Eye (tissue), 1 donor: ENCODE measurements around the gene TPRG1L.

Experiments used
- DNase-seq: peaks from one replicate; pipeline ENCODE4 v3.0.0-alpha.2; 2015

Gene TPRG1L

DNA sequence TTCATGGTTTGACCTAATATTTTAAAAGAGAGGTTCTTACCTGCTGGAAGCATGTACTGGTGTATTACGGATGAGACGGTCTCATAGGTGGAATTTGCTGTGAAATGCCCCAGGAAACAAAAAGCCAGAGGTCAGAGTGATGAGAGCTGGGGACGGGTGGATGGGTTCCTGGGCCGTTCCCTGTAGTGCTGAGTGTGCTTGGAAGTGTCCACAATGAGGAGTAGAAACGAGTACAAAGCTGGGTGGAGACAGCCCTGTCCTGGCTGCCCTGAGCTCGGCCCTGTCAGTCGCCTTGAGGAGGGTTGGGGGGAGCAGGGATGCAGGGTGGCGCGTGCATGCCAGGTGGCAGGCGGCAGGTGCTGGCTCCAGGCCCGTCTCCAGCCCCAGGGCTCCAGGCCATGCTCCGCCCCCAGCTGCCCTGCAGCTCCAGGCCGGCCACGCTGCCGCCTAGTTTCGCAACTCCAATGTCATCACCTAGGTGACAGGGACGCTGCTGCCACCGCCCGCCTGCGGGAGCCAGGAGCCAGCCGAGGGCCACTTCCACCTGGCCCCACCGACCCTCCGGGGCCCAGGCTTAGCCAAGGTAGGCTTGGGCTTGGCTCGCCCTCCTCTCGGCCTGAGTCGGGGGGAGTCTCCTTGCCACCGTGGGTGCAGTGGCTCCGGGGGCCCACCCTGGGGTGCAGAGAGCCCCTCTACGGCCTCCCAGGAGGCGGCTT lies 43.9 kb downstream of the TPRG1L start:
- DNase-seq: peak; percentile 80

DNA sequence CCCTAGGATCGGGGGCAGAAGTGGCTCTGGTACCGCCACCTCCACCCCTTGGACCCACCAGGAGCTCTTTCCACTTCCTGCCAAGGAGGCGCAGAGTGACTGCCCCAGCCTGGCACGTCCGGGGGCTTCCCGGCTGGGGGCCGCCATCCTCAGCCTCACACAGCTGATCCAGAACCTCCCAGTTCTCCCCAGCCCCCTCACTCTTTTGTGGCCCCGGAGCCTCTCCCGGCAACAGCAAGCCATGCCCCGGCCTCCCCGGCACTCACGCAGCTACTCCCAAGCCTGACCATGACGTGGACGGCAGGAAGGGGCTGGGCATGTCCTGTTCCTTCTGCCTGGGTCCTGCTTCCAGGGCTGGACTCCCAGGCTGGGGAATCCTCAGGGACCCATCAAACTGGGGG lies 44.6 kb downstream of the TPRG1L start:
- DNase-seq: no peak

DNA sequence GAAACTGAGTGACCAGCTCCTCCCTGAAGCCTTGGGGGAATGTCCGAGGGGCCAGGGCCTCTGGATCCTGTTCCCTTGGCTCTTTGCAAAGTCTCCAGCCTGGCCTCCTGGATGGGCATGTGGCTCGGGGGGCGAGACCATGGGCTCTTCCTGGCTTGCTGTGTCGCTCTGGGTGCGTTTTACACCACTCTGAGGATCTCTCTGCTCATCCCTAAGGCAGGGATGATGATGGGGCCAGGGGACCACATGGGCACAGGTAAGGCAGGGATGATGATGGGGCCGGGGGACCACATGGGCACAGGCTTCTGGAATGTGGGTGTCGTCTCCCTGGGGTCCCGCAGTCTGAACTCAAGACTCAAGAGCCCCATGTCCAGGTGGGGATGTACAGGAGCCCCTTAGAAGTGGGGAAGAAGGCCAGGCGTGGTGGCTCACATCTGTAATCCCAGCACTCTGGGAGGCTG lies 45.2 kb downstream of the TPRG1L start:
- no peak for DNase-seq

DNA sequence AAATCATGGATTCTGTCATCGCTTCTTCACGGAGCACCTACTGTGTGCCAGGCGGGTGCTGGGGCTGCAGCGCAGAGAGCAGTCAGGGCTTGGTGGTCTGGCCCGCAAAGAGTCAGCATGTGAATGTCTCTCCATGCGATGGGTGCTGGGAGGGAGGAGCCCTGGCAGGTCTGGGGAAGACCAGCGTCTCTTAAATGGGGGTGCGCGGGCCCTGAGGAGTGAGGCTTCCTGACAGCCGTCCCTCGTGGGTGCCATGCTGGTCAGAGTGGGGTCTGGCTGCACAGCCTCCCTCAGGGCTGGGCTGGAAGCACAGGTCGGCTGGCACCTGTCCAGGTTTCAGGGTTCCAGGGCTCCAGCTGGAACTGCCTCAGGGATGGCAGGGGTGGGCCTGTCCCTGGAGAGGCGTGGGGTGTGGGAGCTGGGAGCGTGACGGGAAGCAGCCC lies 46.0 kb downstream of the TPRG1L start:
- no peak for DNase-seq

DNA sequence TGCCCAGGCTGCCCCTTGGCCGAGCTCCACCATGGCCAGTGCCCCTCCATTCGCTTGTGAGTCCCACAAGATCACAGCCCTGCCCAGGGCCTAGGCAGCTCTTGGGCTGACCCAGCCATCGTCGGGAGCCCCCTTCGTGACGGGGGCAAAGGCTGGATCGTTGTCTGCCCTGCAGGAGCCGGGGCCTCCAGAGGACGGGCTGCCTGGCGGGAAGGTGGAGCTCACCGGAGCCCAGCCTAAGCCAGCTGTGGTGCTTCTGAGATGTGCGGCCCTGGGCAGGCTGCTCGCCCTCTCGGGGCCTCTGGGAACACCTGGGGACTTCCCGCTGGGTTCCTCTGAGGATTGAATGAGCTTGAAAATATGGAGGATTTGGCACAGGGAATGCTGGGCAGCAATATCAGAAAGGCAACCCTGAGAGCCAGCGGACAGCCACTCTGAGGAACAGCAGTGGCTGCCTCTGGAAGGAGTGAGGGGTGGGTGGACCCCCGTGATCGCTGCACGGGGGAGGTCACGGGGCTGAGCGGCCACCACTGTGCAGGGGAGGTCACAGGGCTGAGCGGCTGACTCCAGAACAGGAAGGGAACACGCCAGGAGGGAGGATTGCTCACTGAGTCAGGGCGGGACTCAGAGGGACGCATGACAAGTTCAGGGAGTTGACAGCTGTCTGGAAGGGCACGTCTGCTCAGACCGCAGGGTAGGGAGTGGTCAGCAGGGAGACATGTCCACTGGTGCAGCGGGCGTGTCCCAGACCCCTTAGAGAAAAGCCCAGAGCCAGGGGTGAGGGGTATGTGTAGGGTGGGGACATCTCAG lies 46.8 kb downstream of the TPRG1L start:
- DNase-seq: peak; percentile 48

DNA sequence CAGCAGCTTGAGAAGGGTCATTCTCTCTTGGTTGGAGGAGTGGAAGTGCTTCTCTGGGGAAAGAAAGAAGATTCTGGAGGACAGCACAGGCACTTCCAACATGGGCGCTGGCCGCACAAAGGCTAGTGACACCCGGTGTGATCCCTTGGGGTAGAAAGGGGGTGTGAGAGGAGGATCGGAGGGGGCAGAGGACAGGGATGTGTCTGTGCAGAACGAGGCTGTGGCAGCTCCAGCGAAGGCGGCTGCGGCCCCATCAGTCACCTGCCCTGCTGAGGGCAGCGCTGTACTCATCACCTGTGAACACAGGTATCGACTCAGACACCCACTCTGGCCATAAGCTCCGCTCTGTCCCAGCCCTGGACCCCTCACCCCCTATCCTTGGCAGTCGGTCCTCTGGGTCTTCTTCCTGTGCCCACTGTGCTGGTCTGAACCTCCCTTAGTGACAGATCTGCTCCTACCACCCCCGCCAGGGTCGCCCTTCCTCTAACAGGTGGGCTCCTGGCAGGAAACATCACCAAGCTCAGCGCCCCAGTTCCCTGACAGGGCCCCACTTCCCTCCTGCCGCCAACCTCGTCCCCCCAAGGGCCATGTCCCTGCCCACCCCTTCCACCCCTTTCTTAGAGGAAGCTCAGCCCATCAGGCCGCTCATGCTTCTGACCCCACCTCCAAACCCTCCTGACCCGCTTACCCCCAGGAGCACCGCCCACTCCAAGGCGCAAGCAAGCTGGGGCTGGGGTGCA lies 47.6 kb downstream of the TPRG1L start:
- DNase-seq: no peak

DNA sequence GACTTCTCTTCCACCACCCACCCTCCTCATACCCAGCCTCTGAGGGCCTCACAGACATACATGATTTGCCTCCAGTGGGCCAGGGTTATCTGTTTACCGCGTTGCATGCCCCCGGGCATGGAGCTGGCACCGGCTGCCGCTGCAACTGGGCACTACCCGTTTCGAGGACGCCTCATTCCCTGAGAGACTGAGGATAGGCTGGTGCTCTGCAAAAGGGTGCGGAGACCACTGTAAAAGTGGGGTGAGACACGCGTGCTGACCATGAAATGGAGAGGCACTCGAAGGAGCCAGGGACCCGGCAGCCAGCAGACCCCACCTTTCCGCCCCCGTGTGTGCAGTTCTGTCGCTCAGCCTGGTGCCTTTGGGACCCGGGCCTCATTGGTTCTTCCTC lies 48.2 kb downstream of the TPRG1L start:
- DNase-seq: no peak

DNA sequence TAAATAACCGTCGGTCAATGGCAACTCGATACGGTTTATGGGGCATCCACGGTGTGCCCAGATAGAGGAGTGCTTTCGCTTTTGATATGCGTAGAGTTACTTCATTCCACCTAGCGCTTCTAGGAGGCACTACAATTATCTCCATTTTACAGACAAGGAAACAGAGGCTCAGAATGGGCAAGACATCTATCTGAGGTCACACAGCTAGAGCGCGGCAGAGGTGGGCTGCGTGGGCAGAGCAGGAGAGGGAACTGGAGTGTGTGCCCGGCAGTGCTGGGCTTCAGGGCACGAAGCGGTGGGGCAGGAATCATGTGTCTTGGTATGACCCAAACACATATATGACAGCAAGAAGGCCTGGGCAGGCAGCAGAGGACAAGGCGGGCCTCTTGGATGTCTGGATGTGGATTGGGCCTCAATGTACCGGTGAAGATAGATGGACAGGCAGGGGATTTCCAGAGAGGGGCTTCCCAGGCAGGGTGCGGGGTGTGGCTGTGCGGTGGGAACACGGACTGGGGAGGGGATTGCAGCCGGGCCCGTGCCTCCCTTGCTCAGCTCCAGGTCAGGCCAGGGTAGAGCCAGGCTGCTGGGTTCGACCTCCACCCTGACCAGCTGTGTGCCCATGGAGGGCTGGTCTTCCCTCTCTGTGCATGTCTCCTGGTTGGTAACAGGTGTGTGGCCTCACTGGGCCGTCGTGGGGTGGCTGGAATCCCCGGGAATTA lies 48.7 kb downstream of the TPRG1L start:
- no peak for DNase-seq

DNA sequence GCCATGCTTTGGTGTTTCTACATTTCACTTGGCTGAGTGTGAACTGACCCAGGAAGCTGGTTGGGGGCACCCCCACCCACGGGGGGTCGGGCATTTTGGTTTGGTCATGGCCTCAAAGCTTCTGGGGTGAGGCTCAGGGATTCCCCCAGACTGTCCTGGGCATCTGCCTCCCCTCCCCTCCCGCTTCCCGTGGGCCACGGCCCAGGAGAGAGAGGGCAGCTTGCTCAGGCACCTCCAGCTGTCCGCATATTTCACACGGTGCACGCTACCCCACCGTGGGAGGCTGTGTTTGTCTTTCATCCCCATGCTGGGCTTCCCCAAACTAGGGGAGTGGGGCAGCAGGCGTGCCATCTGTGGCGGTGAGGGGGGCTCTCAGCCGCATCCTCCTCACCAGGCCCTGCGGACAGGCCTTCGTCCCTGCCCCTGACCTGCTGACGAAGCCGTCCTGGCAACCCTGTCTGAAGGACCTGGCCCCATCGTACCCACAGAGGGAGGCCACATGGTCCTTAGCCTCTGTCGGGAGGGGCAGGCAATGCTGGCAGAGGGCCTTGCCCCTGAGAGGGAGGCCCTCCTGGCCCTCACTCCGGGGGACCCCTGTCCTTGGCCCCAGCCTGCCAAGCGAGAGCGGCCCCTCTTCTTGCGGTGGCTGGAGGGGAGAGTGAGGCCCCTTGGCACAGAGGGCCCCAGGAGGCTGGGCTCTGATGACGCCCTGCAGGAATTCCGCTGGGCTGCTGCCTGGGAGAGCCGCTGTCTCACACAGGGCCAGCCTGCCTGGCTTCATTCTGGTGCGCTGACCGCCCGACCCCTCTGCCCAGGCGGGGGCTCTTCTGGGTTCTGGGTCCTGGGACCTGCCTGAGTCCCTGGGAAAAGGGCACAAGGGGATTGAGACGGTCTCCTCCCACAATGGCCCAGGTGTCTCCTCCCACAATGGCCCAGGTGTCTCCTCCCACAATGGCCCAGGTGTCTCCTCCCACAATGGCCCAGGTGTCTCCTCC lies 49.6 kb downstream of the TPRG1L start:
- peak; percentile 65 for DNase-seq

DNA sequence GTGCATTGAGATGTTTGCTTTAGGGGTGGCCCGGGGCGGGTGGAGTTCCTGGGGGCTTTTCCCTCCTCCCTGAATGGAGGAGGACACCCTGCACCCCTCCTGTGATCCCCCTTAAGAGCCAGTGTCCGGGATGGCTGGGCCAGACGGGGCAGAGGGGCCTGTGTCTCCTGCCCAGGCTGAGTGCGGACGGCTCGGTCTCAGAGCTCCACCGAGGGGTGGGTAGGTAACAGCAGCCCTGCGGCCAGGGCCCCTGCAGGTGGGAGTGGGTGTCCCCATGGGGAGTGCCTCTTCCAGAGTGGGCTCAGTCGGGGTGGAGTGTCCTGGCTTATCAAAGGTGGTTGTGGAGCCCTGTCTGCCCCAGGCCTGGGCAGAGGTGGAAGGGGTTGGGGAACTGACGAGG lies 50.6 kb downstream of the TPRG1L start:
- DNase-seq: no peak

DNA sequence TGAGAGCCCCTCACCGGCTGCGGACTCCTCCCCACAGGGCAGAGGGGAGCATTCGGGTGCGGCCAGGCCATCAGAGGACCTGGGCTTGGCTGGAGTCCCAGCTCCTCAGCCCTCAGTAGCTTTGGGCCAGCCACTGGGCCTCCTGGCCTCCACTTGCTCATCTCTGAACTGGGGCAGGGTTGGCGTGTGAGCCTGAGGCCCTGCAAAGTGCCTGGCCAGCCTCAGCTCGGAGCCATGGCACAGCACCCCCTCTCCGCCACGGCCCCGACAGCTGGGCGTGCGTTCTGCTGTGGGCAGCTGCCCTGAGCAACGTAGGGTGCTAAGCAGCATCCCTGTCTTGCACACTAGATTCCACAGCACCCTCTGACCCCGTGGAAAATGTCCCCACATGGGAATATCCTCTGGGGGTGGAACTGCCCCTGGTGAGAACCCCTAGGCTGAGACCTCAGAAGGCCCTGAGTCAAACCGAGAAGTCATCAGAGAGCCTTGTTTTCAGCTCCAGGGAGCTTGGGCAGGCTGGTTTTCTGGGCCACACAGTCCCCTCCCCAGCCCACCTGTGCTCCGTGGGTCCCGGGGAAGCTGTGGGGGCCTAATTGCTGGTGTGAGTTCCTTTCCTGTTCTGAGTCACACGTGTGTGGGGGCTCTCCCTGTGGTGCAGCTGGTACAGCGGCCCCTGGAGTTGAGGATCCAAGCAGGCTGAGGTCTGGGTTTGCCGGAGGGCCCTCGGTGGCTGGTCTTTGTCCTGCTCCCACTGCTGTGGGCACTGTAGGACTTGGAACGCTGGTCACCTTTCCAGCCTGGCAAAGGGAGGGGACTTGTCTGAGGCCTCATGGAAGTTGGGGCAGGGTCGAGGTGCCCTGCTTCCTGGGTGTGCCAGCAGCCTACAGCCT lies 52.0 kb downstream of the TPRG1L start:
- no peak for DNase-seq

DNA sequence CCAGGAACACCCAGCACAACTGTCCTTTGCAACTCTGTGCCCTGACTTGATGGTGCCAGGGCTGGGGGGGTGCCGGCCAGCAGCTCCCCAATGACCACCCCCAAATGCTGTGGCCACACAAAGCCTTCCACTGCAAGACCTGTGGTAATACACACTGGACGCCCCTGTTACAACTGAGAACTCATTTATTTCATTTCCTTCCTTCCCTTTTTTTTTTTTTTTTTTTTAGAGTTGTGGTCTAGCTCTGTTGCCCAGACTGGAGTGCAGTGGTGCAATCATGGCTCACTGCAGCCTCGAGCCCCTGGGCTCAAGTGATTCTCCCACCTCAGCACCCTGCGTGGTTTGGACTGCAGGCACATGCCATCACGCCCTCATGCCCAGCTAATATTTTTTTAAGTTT lies 52.7 kb downstream of the TPRG1L start:
- no peak for DNase-seq

DNA sequence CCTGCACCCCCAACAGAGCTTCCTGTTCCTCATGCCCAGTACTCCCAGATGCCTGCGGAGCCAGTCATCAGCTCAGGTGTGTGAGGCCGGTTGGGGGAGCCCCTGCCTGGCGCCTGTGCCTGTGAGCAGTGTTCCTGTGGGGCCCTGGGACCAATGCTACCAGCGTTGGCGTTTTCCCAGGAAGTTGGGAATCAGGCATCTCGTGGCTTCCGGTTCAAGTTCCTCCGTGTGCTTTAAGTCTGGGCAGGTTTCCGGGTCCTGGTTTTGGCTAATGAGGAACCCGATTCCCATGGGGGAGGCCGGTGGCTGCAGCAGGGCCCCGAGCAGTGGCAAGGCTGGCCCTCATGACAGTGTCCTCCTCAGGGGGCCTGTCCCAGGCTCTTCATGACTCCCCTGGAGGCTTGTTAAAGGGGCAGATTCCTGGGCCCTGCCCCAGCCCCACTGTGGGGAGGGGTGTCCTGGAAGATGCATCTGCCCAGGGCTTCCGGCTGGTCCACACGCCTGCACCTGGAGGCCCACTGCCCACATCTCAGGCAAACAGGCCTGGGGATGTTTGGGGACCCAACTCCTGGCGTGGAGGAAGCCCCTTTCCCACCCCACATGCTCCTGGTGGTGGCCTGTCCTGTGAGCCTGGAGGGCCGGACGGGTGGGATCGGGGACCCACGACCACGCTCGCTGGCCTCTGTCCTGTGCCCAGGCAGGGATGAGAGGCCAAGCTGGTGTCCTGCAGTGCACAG lies 53.7 kb downstream of the TPRG1L start:
- no peak for DNase-seq

DNA sequence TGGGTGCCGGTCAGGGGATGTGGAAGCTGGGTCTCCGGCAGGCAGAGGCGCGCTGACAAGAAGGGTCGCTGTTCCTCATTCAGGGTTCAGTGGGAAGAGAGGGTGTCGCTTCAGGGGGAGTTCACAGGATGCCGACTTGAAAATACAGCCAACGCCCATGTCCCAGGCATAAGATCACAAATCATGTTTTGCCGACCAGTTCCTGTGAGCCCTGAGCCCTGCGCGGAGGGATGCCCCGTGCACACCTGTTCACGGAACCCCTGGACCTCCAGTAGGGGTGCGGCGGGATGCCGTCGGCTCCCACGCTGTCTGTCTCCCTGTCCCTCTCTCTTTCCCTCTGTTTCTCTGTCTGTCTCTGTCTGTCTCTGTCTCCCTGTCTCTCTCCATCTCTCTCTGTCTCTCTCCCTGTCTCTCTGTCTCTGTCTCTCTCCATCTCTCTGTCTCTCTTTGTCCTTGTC lies 54.3 kb downstream of the TPRG1L start:
- DNase-seq: no peak
